AG04450 (cell line): ENCODE measurements around the gene ADARB2. TPM values are rescaled to one million over a fixed set of nuclear protein-coding genes. Genes with fewer than 3 reads are reported as not detected.
"Not testable (repeated sequence)": the region's sequence is repeated elsewhere in the genome, so short reads cannot be mapped to it uniquely, and the experiment has no call there.

ENCODE experiments used
- CTCF ChIA-PET: fragments of 300-600, 350-600 bp; formaldehyde crosslinking; extraction: SDS; loops from one replicate; lab custom pipeline; 2022; ENCODE audit warnings: antibody characterized with exemption, inconsistent platforms; lab: Charles Lee
- POLR2A ChIA-PET: fragments of 350-600 bp; formaldehyde crosslinking; extraction: SDS; loops from one replicate; lab custom pipeline; 2021; ENCODE audit warnings: antibody characterized with exemption, inconsistent platforms; lab: Yijun Ruan, JAX
- DNase-seq: peaks from one replicate; pipeline ENCODE4 v3.0.0-alpha.2; 2011; ENCODE audit warnings: low read depth, low spot score
- H3K27ac ChIP-seq: one replicate; pipeline ENCODE4 v1.5.1; 2012; ENCODE audit warnings: low read depth, low read length, control low read depth
- H3K27me3 ChIP-seq: one replicate; pipeline ENCODE4 v1.6.0; 2012; ENCODE audit warnings: low read length; ENCODE audit not compliant: control insufficient read depth, insufficient read depth
- H3K4me3 ChIP-seq: 2 replicates; pipeline ENCODE4 v1.5.1; 2011; ENCODE audit warnings: mild to moderate bottlenecking, low read depth, low read length, control low read depth
- H3K9me3 ChIP-seq: 2 replicates; pipeline ENCODE4 v1.5.1; 2012; ENCODE audit warnings: low read length; ENCODE audit not compliant: control insufficient read depth, insufficient read depth
- CTCF ChIP-seq: IDR thresholded peaks from 2 replicates; pipeline ENCODE4 v1.5.1; 2011; ENCODE audit warnings: low read depth, low read length, control low read depth, inconsistent platforms
- polyA plus RNA-seq: library from polyadenylated mRNA; depleted of rRNA; stranded (reverse); fragments of >200 nt; gene quantifications from 2 replicates; pipeline ENCODE4 v1.2.3, GENCODE V29; 2011

Gene ADARB2
- polyA plus RNA-seq, 1 experiment: not detected

- Histone ChIP-seq H3K27ac (no peak overlapping the region), H3K9me3 (peaks cover 36% of the 10 kb centered on the region), H3K27me3 (no peaks in the 10 kb centered on the region), H3K4me3 (no peak overlapping the region)
- no peak for TF ChIP-seq CTCF
- no peak for DNase-seq
- ChIA-PET POLR2A (no interaction called here), CTCF (no interaction called here)
Observed at GRCh38 chr10:1329622-1330021, 407.7 kb downstream of the ADARB2 start.

- H3K27ac ChIP-seq: no peak overlapping the region
- no peak for DNase-seq
- peaks cover 36% of the 10 kb centered on the region for H3K9me3 ChIP-seq
- H3K4me3 ChIP-seq: no peak overlapping the region
- no peaks in the 10 kb centered on the region for H3K27me3 ChIP-seq
- TF ChIP-seq CTCF: no peak
- ChIA-PET POLR2A (no interaction called here), CTCF (no interaction called here)
Observed at GRCh38 chr10:1328981-1329614, 408.2 kb downstream of the ADARB2 start.

DNA sequence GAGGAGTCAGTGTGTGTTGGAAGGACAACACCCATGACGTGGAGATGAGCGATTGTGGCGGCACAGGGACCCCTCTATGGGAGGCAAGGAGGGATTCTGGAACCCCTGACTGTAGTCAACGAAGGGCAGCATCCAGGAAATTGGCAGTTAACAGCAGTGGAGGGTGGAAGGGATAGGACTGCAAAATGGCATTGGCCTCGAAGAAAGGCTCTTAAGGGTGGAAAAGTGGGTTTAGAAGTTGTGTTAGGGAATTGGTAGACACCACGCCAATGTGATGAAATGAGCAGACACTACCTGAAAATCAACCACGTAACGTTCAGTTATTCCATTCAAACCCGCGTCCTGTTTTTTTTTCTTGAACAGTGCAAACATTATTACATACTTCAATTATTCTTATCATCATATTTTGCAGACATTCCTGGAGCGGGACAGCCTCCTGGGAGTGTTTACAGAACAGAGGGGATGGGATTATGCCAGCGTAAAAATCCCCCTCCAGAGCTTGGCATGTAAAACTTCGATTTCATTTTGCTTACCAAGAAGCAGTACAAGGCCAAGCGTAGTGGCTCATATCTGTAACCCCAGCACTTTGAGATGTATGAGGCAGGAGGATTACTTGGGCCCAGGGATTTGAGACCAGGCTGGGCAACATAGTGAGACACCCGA, 409.0 kb downstream of the ADARB2 start:
- H3K27ac ChIP-seq: no peak overlapping the region
- no peak for TF ChIP-seq CTCF
- ChIA-PET CTCF (no interaction called here), POLR2A (no interaction called here)
- no peak for DNase-seq
- H3K9me3 ChIP-seq: peaks cover 31% of the 10 kb centered on the region
- H3K27me3 ChIP-seq: no peaks in the 10 kb centered on the region
- H3K4me3 ChIP-seq: no peak overlapping the region

DNA sequence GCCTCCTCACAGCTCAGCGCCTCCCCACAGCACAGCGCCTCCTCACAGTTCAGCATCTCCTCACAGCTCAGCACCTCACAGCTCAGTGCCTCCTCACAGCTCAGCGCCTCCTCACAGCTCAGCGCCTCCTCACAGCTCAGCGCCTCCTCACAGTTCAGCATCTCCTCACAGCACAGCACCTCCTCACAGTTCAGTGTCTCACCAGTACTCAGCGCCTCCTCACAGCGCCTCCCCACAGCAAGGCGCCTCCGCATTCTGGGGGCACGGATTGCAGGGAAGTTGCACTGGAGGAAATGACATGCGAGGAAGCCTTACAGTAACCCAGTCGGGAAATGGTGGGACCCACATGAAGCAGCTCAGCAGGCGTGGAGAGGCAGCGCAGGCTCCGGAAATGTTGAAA, 409.6 kb downstream of the ADARB2 start:
- no peak for TF ChIP-seq CTCF
- ChIA-PET CTCF (no interaction called here), POLR2A (no interaction called here)
- Histone ChIP-seq H3K27ac (no peak overlapping the region), H3K4me3 (no peak overlapping the region), H3K9me3 (peaks cover 25% of the 10 kb centered on the region), H3K27me3 (no peaks in the 10 kb centered on the region)
- no peak for DNase-seq

DNA sequence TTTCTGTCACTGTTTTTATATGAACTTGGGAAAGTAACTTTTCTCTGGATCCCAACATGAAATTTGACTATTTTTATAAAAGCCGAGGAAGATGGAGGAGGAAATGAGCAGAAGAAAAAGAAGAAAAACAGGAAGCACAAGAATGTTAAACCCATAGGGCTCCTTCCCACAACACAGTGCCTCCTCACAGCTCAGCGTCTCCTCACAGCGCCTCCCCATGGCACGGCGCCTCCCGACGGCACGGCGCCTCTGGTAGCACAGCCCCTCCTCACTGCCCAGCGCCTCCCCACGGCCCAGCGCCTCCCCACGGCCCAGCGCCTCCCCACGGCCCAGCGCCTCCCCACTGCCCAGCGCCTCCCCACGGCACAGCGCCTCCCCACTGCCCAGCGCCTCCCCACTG, 410.8 kb downstream of the ADARB2 start:
- CTCF ChIA-PET, H3K27ac ChIP-seq, H3K27me3 ChIP-seq, DNase-seq, POLR2A ChIA-PET, H3K4me3 ChIP-seq: not testable (repeated sequence)
- H3K9me3 ChIP-seq: peaks cover 30% of the 10 kb centered on the region
